Measurements from ENCODE around the gene GRAP2. TPM values are rescaled to one million over a fixed set of nuclear protein-coding genes. Genes with fewer than 3 reads are reported as not detected.

Gene GRAP2
- total and polyA plus RNA-seq, 2 experiments from 2014 or later, result 0.42 TPM; not detected in 1

- Histone ChIP-seq H3K9me2 (ENCODE audit: insufficient read depth) (no peaks in the 10 kb centered on the region), H3K27me3 (ENCODE audit: insufficient read depth) (no peaks in the 10 kb centered on the region), H3K4me3 (no peak overlapping the region), H3F3A (replicated peaks; ENCODE audit: low read depth) (no peaks in the 10 kb centered on the region), H3K36me3 (ENCODE audit: insufficient read depth) (no peaks in the 10 kb centered on the region), H3K4me1 (ENCODE audit: insufficient read depth) (peaks cover 5% of the 10 kb centered on the region), H2AFZ (no peak overlapping the region), H3K27ac (ENCODE audit: low read depth) (peak overlapping the region; percentile 24; the same call in 1 of the 2 replicates), H3K79me2 (replicated peaks; ENCODE audit: insufficient read depth) (peaks cover 54% of the 10 kb centered on the region), H4K20me1 (replicated peaks; ENCODE audit: insufficient read depth) (peaks cover 22% of the 10 kb centered on the region), H3K4me2 (no peak overlapping the region)
- H3K27me3 Mint-ChIP-seq (ENCODE audit: insufficient read depth, low read depth, poor library complexity), result no peaks in the 10 kb centered on the region
- ATAC-seq, result no peak
- no peak for TF ChIP-seq STAT1 (IDR thresholded peaks at IDR 0.05; ENCODE audit: unreplicated experiment)
- TF ChIP-seq POLR2AphosphoS5 (IDR thresholded peaks at IDR 0.05; ENCODE audit: low read depth), result no peak
- no peak for TF ChIP-seq ZNF331 (CRISPR knock-in tag; IDR thresholded peaks at IDR 0.05; ENCODE audit: low read depth)
- no peak for TF ChIP-seq ZNF114 (CRISPR knock-in tag; IDR thresholded peaks at IDR 0.05)
- TF ChIP-seq CREB1 (CRISPR knock-in tag; IDR thresholded peaks at IDR 0.05; ENCODE audit: low read depth), result no peak
- TF ChIP-seq EZH2phosphoT487 (IDR thresholded peaks at IDR 0.05; ENCODE audit: unreplicated experiment), result no peak
- TF ChIP-seq CTCF (conservative IDR thresholded peaks at IDR 0.05; ENCODE audit: low read depth in 2 of 2), result no peak
- TF ChIP-seq, protein P1, sequence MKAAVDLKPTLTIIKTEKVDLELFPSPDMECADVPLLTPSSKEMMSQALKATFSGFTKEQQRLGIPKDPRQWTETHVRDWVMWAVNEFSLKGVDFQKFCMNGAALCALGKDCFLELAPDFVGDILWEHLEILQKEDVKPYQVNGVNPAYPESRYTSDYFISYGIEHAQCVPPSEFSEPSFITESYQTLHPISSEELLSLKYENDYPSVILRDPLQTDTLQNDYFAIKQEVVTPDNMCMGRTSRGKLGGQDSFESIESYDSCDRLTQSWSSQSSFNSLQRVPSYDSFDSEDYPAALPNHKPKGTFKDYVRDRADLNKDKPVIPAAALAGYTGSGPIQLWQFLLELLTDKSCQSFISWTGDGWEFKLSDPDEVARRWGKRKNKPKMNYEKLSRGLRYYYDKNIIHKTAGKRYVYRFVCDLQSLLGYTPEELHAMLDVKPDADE (IDR thresholded peaks at IDR 0.05), result no peak
- TF ChIP-seq, protein P2, sequence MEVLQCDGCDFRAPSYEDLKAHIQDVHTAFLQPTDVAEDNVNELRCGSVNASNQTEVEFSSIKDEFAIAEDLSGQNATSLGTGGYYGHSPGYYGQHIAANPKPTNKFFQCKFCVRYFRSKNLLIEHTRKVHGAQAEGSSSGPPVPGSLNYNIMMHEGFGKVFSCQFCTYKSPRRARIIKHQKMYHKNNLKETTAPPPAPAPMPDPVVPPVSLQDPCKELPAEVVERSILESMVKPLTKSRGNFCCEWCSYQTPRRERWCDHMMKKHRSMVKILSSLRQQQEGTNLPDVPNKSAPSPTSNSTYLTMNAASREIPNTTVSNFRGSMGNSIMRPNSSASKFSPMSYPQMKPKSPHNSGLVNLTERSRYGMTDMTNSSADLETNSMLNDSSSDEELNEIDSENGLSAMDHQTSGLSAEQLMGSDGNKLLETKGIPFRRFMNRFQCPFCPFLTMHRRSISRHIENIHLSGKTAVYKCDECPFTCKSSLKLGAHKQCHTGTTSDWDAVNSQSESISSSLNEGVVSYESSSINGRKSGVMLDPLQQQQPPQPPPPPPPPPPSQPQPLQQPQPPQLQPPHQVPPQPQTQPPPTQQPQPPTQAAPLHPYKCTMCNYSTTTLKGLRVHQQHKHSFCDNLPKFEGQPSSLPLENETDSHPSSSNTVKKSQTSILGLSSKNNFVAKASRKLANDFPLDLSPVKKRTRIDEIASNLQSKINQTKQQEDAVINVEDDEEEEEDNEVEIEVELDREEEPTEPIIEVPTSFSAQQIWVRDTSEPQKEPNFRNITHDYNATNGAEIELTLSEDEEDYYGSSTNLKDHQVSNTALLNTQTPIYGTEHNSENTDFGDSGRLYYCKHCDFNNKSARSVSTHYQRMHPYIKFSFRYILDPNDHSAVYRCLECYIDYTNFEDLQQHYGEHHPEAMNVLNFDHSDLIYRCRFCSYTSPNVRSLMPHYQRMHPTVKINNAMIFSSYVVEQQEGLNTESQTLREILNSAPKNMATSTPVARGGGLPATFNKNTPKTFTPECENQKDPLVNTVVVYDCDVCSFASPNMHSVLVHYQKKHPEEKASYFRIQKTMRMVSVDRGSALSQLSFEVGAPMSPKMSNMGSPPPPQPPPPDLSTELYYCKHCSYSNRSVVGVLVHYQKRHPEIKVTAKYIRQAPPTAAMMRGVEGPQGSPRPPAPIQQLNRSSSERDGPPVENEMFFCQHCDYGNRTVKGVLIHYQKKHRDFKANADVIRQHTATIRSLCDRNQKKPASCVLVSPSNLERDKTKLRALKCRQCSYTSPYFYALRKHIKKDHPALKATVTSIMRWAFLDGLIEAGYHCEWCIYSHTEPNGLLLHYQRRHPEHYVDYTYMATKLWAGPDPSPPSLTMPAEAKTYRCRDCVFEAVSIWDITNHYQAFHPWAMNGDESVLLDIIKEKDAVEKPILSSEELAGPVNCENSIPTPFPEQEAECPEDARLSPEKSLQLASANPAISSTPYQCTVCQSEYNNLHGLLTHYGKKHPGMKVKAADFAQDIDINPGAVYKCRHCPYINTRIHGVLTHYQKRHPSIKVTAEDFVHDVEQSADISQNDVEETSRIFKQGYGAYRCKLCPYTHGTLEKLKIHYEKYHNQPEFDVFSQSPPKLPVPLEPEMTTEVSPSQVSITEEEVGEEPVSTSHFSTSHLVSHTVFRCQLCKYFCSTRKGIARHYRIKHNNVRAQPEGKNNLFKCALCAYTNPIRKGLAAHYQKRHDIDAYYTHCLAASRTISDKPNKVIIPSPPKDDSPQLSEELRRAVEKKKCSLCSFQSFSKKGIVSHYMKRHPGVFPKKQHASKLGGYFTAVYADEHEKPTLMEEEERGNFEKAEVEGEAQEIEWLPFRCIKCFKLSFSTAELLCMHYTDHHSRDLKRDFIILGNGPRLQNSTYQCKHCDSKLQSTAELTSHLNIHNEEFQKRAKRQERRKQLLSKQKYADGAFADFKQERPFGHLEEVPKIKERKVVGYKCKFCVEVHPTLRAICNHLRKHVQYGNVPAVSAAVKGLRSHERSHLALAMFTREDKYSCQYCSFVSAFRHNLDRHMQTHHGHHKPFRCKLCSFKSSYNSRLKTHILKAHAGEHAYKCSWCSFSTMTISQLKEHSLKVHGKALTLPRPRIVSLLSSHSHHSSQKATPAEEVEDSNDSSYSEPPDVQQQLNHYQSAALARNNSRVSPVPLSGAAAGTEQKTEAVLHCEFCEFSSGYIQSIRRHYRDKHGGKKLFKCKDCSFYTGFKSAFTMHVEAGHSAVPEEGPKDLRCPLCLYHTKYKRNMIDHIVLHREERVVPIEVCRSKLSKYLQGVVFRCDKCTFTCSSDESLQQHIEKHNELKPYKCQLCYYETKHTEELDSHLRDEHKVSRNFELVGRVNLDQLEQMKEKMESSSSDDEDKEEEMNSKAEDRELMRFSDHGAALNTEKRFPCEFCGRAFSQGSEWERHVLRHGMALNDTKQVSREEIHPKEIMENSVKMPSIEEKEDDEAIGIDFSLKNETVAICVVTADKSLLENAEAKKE (CRISPR knock-in tag; IDR thresholded peaks at IDR 0.05), result no peak
- TF ChIP-seq JUNB (IDR thresholded peaks at IDR 0.05; ENCODE audit: unreplicated experiment), result no peak
- H3K36me3 Mint-ChIP-seq (ENCODE audit: low read depth), result peaks cover 22% of the 10 kb centered on the region
- H3K4me3 Mint-ChIP-seq, result no peak overlapping the region
- no peak overlapping the region for H3K27ac Mint-ChIP-seq
- no peak for DNase-seq (ENCODE audit: low spot score)
- no peaks in the 10 kb centered on the region for H3K9me3 Mint-ChIP-seq
- H3K4me1 Mint-ChIP-seq, result peaks cover 14% of the 10 kb centered on the region
Measured at GRCh38 chr22:40014667-40015248, 113.9 kb downstream of the GRAP2 start.
